ENCODE data around the gene CTCFL.

DNA sequence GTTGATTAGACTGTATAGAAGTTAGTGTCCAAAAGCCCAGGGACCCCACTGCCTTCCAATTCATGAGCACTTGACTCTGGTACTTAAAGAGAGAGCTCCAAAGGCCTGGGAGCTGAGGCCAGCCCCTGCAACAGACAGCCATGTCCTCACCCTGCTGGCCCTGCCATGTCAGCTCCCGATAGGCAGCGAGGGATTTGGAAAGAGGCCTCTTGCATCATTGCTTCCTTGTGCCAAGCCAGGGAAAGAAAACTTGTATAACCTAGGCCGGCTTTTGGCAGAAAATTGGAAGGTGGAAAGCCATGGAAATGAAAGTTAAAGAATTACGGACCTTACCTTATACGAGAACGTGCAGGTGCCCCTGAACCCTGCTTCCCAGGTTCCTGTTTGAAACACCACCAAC, 27.5 kb upstream of the CTCFL start:
- TF ChIP-seq MYC (IDR thresholded peaks at IDR 0.05; ENCODE audit: low read depth, low read length) (no peak), CTCF (IDR thresholded peaks at IDR 0.05; ENCODE audit: extremely low read depth in 1 of 2, insufficient read depth in 1 of 2, low read depth in 1 of 2, low read length in 2 of 2) (no peak), POLR2A (IDR thresholded peaks at IDR 0.05; ENCODE audit: low read depth, low read length) (no peak), EZH2 (IDR thresholded peaks at IDR 0.05; ENCODE audit: borderline replicate concordance, low read depth, low read length, severe bottlenecking) (no peak)

Data from endothelial cell of umbilical vein (primary cell).